NT2/D1 (cell line): ENCODE results near the gene FAM20C.

Experiments used
- SUZ12 ChIP-seq: IDR thresholded peaks from 2 replicates; pipeline ENCODE4 v1.6.1; 2011; ENCODE audit not compliant: insufficient read length, insufficient read depth; ENCODE audit errors: extremely low read depth
- YY1 ChIP-seq: IDR thresholded peaks from 2 replicates; pipeline ENCODE4 v1.6.1; 2011; ENCODE audit not compliant: insufficient read length, insufficient read depth

GRCh38 chr7:276230-276835 lies 84.0 kb downstream of the FAM20C start:
- no peak for TF ChIP-seq YY1
- no peak for TF ChIP-seq SUZ12
